H1 (cell line): ENCODE data around the gene SHC3. TPM values are rescaled to one million over a fixed set of nuclear protein-coding genes. Genes with fewer than 3 reads are reported as not detected.

ENCODE experiments used
- BACH1 ChIP-seq: IDR thresholded peaks from 2 replicates; pipeline ENCODE4 v1.6.1; 2012; ENCODE audit warnings: low read length, improper control_type of control experiment
- CHD2 ChIP-seq: IDR thresholded peaks from 2 replicates; pipeline ENCODE4 v1.6.1; 2012; ENCODE audit warnings: low read length, improper control_type of control experiment
- polyA plus RNA-seq, 7 experiments: library from polyadenylated mRNA; depleted of rRNA in 3 of 7; stranded (reverse) in 5 of 7; unstranded in 2 of 7; fragments of >200 nt in 5 of 7; fragments of 200-250 nt in 2 of 7; gene quantifications; 1 replicate in 5 of 7; 2 replicates in 1 of 7; 4 replicates in 1 of 7; pipeline versions ENCODE4 v1.2.1 to v1.2.3, GENCODE V29; 2011 to 2013; ENCODE audit warnings: missing spikeins in 2 of 7, mixed read lengths in 2 of 7
- total RNA-seq: library from RNA; stranded (reverse); fragmentation: NEBNext Ultra II Directional; extraction: Animal tissue kit (Norgen Biotek cat#: 25700); gene quantifications from 2 replicates; pipeline ENCODE4 v1.2.1, GENCODE V29; 2021

Gene SHC3
- total and polyA plus RNA-seq, 2 of the 8 experiments (the other 6 are each of a cell fraction or from before 2014, with no cell fraction given), result 1.4 to 7.1 TPM

DNA sequence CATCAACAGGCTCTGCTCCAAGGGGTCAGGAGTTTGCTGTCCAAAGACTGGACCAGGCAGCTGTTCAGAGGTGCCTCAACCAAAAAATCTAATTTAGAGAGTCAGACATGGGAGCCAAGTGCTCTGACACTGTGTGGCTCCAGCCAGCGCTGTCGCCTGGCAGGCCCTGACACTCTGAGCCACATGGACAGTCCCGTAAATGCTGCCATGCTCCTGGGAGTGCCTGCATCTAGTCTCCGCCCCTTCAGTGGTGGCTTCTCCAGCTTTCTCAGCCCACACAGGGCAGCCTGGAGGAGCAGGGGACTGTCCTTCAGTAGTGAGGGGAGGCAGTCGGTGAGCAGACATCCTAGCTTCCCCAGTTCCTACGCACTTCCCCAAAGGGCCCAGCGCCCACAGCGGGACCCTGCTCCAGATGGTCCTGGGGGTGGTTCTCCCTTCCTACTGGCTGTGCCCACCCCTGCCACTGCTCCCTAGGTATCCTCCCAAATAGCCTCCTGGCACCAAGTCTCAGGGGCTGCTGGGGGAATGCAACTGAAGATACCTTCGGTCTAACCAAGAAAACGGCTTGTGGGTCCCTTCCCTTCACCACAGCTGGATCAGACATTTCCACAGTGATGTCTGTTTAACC, 72.3 kb downstream of the SHC3 start (continued):
- TF ChIP-seq CHD2 (no peak), BACH1 (no peak)
- TF ChIP-seq, all 59 proteins: peak for 0
